Measurements from ENCODE around the gene SCN1B. TPM values are rescaled to one million over a fixed set of nuclear protein-coding genes. Genes with fewer than 3 reads are reported as not detected.

The SCN1B gene
- total RNA-seq, 3 donors from 2014 or later (not counting 1 experiment from before 2014, with no cell fraction given) = 0.94 to 1.5 (median 1.1) TPM

- H3K27me3 Mint-ChIP-seq (ENCODE audit: low read depth in 2 of 2) = no peaks in the 10 kb centered on the region
- no peaks in the 10 kb centered on the region for H3K36me3 Mint-ChIP-seq
- Histone ChIP-seq H3K4me3 (ENCODE audit: low read length) (no peak overlapping the region), H3K4me1 (ENCODE audit: control insufficient read depth, insufficient read depth, low read length) (peaks cover 6% of the 10 kb centered on the region), H3K27me3 (ENCODE audit: control insufficient read depth, insufficient read depth, low read length) (no peaks in the 10 kb centered on the region), H3K9me3 (ENCODE audit: control insufficient read depth, insufficient read depth, low read length) (peaks cover 7% of the 10 kb centered on the region), H3K27ac (ENCODE audit: low read length) (no peak overlapping the region), H3K36me3 (ENCODE audit: control insufficient read depth, insufficient read depth, low read length) (no peaks in the 10 kb centered on the region)
- H3K4me3 Mint-ChIP-seq = no peak overlapping the region
- H3K4me1 Mint-ChIP-seq = peaks cover 0 to 5% of the 10 kb centered on the region in 2 donors
- no peak overlapping the region for H3K27ac Mint-ChIP-seq
- H3K9me3 Mint-ChIP-seq = no peaks in the 10 kb centered on the region
- WGBS (ENCODE audit: insufficient coverage) = 79% methylated on average over 8 of the region's 10 CpGs
- ATAC-seq (no peak), DNase-seq (no peak)
- no peak for TF ChIP-seq CTCF (IDR thresholded peaks at IDR 0.05)
- intact Hi-C loops (cut with micrococcal nuclease) = loop anchor here (5.0 kb wide), 1 partner anchor 148 kb away; no protein-coding TSS in a partner anchor
These were observed 38.8 kb downstream of the SCN1B start for GRCh38 chr19:35068941-35069634.

- H3K27me3 ChIP-seq (ENCODE audit: control insufficient read depth, insufficient read depth, low read length) = no peaks in the 10 kb centered on the region
- no peak overlapping the region for H3K27ac ChIP-seq (ENCODE audit: low read length)
- H3K27me3 Mint-ChIP-seq (ENCODE audit: low read depth in 2 of 2) = no peaks in the 10 kb centered on the region
- intact Hi-C loops (cut with micrococcal nuclease) = loop anchor here (5.0 kb wide), 1 partner anchor 148 kb away; no protein-coding TSS in a partner anchor
- H3K4me3 Mint-ChIP-seq = no peak overlapping the region
- H3K4me3 ChIP-seq (ENCODE audit: low read length) = no peak overlapping the region
- ATAC-seq (no peak), DNase-seq (no peak)
- H3K4me1 ChIP-seq (ENCODE audit: control insufficient read depth, insufficient read depth, low read length) = peaks cover 6% of the 10 kb centered on the region
- no peaks in the 10 kb centered on the region for H3K36me3 Mint-ChIP-seq
- 75% methylated on average over 1 of the region's 1 CpG for WGBS (ENCODE audit: insufficient coverage)
- no peak overlapping the region for H3K27ac Mint-ChIP-seq
- no peak for TF ChIP-seq CTCF (IDR thresholded peaks at IDR 0.05)
- H3K36me3 ChIP-seq (ENCODE audit: control insufficient read depth, insufficient read depth, low read length) = no peaks in the 10 kb centered on the region
- peaks cover 7% of the 10 kb centered on the region for H3K9me3 ChIP-seq (ENCODE audit: control insufficient read depth, insufficient read depth, low read length)
- peaks cover 0 to 5% of the 10 kb centered on the region in 2 donors for H3K4me1 Mint-ChIP-seq
- no peaks in the 10 kb centered on the region for H3K9me3 Mint-ChIP-seq
These were observed 39.4 kb downstream of the SCN1B start for GRCh38 chr19:35069696-35070095.

GRCh38 chr19:35070471-35070870 lies 40.2 kb downstream of the SCN1B start:
- Histone ChIP-seq H3K27me3 (ENCODE audit: control insufficient read depth, insufficient read depth, low read length) (no peaks in the 10 kb centered on the region), H3K4me3 (ENCODE audit: low read length) (no peak overlapping the region), H3K27ac (ENCODE audit: low read length) (no peak overlapping the region), H3K36me3 (ENCODE audit: control insufficient read depth, insufficient read depth, low read length) (no peaks in the 10 kb centered on the region), H3K4me1 (ENCODE audit: control insufficient read depth, insufficient read depth, low read length) (peaks cover 7% of the 10 kb centered on the region), H3K9me3 (ENCODE audit: control insufficient read depth, insufficient read depth, low read length) (peaks cover 7% of the 10 kb centered on the region)
- H3K4me3 Mint-ChIP-seq = no peak overlapping the region
- no peaks in the 10 kb centered on the region for H3K9me3 Mint-ChIP-seq
- H3K27me3 Mint-ChIP-seq (ENCODE audit: low read depth in 2 of 2) = peaks cover 0 to 3% of the 10 kb centered on the region in 2 donors
- no peaks in the 10 kb centered on the region for H3K36me3 Mint-ChIP-seq
- H3K27ac Mint-ChIP-seq = no peak overlapping the region
- no peak for TF ChIP-seq CTCF (IDR thresholded peaks at IDR 0.05)
- ATAC-seq = no peak
- no peak for DNase-seq
- 86% methylated on average over 3 of the region's 3 CpGs for WGBS (ENCODE audit: insufficient coverage)
- intact Hi-C loops (cut with micrococcal nuclease) = no loop called here
- H3K4me1 Mint-ChIP-seq = peaks cover 0 to 10% of the 10 kb centered on the region in 2 donors

GRCh38 chr19:35073516-35073915 lies 43.2 kb downstream of the SCN1B start:
- Histone ChIP-seq H3K27ac (ENCODE audit: low read length) (no peak overlapping the region), H3K4me3 (ENCODE audit: low read length) (no peak overlapping the region), H3K9me3 (ENCODE audit: control insufficient read depth, insufficient read depth, low read length) (peaks cover 7% of the 10 kb centered on the region), H3K36me3 (ENCODE audit: control insufficient read depth, insufficient read depth, low read length) (no peaks in the 10 kb centered on the region), H3K27me3 (ENCODE audit: control insufficient read depth, insufficient read depth, low read length) (no peaks in the 10 kb centered on the region), H3K4me1 (ENCODE audit: control insufficient read depth, insufficient read depth, low read length) (peaks cover 22% of the 10 kb centered on the region)
- intact Hi-C loops (cut with micrococcal nuclease) = no loop called here
- H3K27me3 Mint-ChIP-seq (ENCODE audit: low read depth in 2 of 2) = peaks cover 0 to 10% of the 10 kb centered on the region in 2 donors
- no peaks in the 10 kb centered on the region for H3K36me3 Mint-ChIP-seq
- WGBS (ENCODE audit: insufficient coverage) = 86% methylated on average over 10 of the region's 10 CpGs
- no peak overlapping the region for H3K4me3 Mint-ChIP-seq
- H3K27ac Mint-ChIP-seq = no peak overlapping the region
- peaks cover 0 to 22% of the 10 kb centered on the region in 2 donors for H3K4me1 Mint-ChIP-seq
- no peak for DNase-seq
- no peaks in the 10 kb centered on the region for H3K9me3 Mint-ChIP-seq
- no peak for ATAC-seq
- no peak for TF ChIP-seq CTCF (IDR thresholded peaks at IDR 0.05)
